Colon (tissue), 2 donors: Measurements from ENCODE around the gene DAPK2.

Experiments
- FAIRE-seq: peaks from 2 replicates; lab custom pipeline; 2012; peaks lifted over from hg19 to GRCh38; lab: Jason Lieb, UNC
- donor health status: control.
- donor health status: control.

The DAPK2 gene

DNA sequence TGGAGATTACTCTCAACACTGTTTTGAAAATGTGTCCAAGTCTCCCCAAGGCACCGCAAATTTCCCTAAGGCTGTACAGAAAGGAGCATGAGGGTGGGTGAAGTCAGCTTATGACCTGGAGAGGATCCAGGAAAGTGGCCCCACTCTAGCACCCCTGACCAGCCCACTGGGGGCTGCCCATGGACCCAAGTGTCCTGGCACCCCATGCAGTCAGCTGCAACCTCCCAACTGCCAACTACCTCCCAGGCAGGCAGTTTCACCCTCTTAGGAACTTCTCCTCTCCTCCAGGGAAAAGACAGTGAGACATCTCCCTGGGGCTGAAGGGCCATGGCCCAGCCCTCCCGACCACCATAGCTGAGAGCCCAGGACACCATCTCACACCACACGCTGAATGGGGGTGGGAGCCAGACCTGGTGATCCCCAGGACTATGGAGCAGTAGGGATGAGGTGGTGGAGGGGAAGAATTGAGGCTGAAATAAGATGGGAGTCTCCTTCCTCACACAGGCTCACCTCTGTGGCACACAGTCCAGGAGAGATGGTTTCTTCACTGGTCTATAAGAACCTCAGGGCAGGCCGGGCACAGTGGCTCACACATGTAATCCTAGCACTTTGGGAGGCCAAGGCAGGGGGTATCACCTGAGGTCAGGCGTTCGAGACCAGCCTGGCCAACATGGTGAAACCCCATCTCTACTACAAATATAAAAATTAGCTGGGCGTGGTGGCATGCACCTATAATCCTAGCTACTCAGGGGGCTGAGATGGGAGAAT is 104.4 kb downstream of the DAPK2 start:
- FAIRE-seq: no peak

- no peak for FAIRE-seq
Observed at GRCh38 chr15:63940966-63941620, 105.2 kb downstream of the DAPK2 start.

DNA sequence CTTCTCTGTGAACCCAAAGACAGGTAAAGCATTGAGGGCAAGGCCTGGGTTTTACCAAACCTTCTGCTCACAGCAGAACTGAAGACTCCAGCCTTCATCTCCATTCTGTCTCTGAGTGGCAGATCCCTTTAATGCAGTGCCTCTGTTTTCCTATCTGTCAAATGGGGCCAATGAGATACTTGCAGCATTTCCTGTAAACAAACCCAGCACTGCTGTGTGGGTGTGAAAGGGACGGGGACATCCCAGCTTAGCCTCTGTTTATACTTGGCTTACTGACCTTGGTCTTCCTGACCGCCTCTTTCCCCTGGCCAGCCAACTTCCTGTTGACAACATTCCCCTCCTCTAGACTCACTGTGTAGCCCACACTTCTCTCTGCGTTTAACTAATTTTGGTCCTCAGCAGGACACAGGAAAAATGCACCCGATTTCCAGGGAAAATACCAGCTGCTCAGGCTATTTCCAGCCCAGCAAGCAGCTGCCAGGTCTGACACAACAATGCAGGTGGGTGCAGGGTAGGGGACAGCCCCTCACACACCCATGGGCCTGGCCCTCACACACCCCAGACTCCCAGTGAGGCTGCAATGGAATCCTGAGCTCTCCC is 106.7 kb downstream of the DAPK2 start:
- no peak for FAIRE-seq

GRCh38 chr15:63938486-63939061 is 107.7 kb downstream of the DAPK2 start:
- no peak for FAIRE-seq

DNA sequence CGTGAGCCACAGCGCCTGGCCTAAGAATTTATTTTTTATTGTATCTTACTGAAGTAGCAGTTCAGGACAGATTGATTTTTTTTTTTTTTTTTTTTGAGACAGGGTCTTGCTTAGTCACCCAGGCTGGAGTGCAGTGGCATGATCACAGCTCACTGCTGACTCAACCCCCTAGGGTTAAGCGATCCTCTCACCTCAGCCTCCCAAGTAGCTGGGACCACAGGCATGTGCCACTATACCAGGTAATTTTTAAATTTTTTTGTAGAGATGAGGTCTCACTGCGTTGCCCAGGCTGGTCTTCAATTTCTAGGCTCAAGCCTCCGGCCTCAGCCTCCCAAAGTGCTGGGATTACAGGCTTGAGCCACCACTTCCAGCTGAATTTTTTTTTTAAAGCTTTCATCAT is 112.8 kb downstream of the DAPK2 start:
- FAIRE-seq: no peak

DNA sequence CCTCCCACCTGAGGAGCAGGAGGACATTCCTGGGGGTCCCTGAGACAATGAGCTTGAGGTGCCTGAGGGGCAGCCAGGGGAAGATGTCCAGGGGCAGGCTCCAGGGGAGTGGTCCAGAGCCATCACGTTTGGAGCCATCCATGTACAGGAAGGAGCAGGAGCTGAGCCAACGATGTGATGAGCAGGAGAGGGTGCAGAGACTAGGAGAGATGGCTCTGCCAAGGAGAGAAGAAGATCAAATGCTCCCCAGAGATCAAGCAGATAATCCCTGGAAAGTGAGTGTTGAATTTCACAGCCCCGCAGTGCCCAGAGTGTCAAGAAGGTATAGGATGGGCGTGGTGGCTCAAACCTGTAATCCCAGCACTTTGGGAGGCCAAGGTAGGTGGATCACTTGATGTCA is 114.7 kb downstream of the DAPK2 start:
- no peak for FAIRE-seq

DNA sequence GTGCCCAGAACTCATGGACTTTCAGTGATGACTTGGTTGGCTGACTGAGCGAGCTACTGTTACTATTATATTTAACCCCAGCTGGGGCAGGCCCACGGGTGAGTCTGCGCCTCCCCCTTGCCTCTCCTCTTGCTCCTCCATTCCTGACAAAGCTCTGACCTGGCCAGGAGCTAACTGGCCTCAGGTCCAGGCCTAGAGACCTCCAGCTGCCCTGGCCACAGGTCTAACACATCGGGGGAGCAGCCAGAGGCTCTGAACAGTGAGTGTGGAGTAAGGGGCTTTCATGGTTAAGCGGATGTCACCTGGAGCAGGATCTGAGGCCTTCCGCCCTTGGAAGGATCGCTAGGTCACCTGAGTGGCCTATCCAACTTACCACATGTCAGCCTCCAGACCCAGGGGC is 116.3 kb downstream of the DAPK2 start:
- FAIRE-seq: no peak

DNA sequence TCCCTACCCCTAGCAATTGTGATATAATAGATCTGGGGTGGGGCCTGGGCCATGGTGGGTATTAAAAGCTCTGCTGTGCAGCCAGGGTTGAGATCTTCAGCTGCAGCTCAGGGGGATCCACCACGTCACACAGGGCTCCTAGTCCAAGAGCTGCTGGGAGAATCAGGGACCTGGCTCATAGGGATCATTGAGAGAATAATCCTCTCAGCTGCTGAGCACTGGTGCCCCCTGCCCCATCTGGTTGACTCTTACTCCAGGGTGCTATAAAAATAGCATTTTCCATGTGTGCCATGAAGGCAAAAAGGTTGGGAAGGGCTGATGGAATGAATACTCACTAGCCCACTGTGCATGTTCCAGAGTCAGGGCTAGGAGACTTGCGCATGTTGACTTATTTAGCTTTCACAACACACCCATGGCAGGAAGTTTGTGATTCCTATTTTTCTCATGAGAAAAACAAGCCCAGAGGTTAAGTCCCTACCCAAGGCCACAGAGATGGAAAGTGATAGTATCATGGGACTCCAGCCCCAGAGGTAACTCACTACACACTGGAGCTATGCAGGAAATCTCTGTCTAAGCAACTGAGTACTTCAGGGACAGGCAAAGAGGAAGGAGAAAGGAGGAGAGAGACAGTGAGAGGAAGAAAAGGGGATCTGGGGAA is 118.0 kb downstream of the DAPK2 start:
- no peak for FAIRE-seq

DNA sequence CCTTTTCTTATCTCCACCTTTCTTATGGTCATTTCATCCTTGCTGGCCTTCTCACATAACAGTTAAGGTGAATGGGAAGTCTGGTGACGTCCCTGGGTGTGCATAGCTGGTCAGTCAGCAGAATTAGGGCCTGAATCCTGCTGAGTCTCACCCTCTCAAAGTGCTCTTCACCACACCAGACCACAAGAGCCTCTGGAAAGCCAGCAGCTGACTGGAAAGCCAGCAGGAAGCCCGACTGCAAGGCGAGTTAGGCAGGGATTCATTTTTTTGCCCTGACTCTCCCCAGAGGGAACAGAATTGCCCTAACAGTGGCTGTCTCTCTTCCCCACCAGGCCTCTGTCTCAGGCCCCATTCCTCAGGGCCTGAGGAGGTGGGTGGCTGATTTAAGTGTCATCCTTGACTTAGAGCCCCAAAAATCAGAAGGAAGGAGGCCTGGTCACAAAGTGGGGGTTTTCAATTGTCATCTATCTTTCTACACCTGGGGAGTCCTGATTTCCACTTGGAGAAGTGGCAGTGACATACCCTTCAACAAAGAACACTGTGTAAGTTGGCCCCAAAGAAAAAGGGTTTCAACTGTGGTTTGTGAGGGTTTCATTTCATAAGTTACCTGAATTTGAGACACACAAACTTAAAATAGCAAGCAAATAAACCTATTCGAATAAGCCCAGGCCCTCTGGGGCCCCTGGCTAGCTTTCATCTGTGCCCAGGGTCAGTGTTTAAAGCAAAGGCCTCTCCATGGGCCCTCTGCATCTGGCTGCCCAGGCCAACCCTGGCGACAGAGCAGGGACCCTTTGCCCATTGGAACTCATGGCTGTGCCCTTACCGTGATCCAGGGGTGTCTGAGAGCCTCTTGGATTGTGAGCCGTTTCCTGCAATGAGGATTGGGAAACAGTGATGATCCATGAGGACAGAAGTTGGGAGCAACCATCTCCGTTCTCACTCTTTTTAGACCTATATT is 122.0 kb downstream of the DAPK2 start:
- no peak for FAIRE-seq

DNA sequence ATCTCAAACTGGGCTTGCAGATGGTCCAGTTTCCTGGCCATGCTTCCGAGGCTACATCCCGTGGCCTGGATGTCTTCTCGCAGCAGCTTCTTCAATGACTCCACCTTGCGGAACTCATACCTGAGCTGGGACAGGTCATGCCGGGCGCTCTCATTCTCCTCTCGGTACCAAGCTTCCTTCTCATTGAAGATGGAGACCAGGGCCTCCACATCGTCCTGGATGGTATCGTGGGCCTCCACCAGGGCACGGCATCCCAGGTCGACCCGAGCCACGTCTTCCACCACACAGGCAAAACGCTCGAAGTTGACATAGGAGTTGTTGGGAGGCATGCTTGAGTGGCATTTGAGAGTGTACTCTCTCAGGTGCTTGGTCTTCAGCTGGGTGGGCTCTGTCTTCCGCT is 123.4 kb downstream of the DAPK2 start:
- no peak for FAIRE-seq

DNA sequence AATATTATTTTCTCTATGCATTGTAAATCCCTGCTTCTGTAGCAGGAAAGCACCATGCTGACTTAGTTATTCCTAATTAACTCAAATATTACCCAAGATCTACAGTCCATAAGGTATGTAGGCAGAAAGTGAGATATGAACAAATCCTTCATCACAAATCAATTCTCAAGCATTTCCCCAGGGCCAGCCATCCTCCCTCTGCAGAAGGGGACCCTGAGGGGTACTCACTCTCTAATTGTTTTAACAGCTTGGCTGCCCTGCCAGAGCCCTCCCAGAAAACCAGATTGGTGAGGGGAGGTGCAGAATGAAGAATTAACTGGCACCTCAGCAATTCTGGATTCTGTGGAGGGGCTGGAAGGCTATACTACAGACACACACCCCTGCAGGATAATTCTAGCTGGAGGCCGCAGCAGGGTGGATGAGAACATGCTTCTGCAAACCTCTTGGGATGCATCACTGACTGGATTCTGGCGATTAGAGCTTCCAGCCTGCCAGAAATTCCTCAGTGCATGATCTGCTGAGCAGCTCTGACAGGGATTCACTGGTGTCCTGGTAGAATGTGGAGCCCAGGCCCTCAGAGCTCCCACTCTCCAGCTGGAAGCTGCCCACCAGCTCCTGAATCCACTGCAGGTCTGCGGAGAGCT is 123.9 kb downstream of the DAPK2 start:
- FAIRE-seq: no peak

GRCh38 chr15:63920504-63921175 is 125.6 kb downstream of the DAPK2 start:
- no peak for FAIRE-seq

- FAIRE-seq: no peak
Observed at GRCh38 chr15:63918901-63919348, 127.4 kb downstream of the DAPK2 start.

DNA sequence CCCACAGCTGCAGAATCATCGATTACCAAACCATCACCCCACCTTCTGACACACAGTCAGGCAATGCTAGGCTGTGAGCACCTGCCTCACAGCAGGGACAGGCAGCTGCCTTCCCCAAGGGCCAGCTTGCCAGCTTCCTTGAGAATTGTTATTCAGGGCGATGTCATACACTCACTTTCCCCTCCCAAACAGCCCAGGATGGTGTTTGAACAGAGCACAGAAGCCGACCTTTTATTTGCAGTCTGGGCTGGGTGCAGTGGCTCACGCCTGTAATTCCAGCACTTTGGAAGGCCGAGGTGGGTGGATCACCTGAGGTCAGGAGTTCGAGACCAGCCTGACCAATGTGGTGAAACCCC is 128.0 kb downstream of the DAPK2 start:
- no peak for FAIRE-seq

- no peak for FAIRE-seq
Observed at GRCh38 chr15:63917588-63918316, 128.5 kb downstream of the DAPK2 start.

- no peak for FAIRE-seq
Observed at GRCh38 chr15:63915873-63916771, 130.2 kb downstream of the DAPK2 start.

GRCh38 chr15:63915209-63915872 is 130.9 kb downstream of the DAPK2 start:
- FAIRE-seq: no peak

GRCh38 chr15:63913786-63914315 is 132.4 kb downstream of the DAPK2 start:
- FAIRE-seq: no peak
